Activated naive CD8-positive, alpha-beta T cell (primary cell): ENCODE measurements around the gene DONSON.
"Not testable (repeated sequence)": the region's sequence is repeated elsewhere in the genome, so short reads cannot be mapped to it uniquely, and the experiment has no call there.

ENCODE experiments used
- H3K27ac Mint-ChIP-seq: one replicate; pipeline ENCODE4 v1.8.0; 2021; ENCODE audit warnings: mixed read lengths
- H3K27me3 Mint-ChIP-seq: one replicate; pipeline ENCODE4 v1.8.0; 2021; ENCODE audit warnings: mixed read lengths
- H3K36me3 Mint-ChIP-seq: one replicate; pipeline ENCODE4 v1.8.0; 2021; ENCODE audit warnings: mixed read lengths
- H3K4me1 Mint-ChIP-seq: one replicate; pipeline ENCODE4 v1.8.0; 2021; ENCODE audit warnings: low read depth, mixed read lengths
- H3K4me3 Mint-ChIP-seq: one replicate; pipeline ENCODE4 v1.8.0; 2021; ENCODE audit warnings: mild to moderate bottlenecking, mixed read lengths
- H3K9me3 Mint-ChIP-seq: one replicate; pipeline ENCODE4 v1.8.0; 2021; ENCODE audit warnings: low read depth, mixed read lengths

DONSON gene

GRCh38 chr21:33588485-33589335 lies at the start of gene DONSON:
TSS of gene DONSON (minus strand) at chr21:33588684. CDS start at chr21:33588641, 43 bp downstream.
- Mint-ChIP-seq H3K4me3 (peak within 1 kb of the TSS; percentile 93), H3K36me3 (peaks cover 5% of the 10 kb centered on the region), H3K4me1 (peaks cover 20% of the 10 kb centered on the region), H3K27ac (peak within 1 kb of the TSS; percentile 75), H3K9me3 (no peaks in the 10 kb centered on the region), H3K27me3 (no peaks in the 10 kb centered on the region)

DNA sequence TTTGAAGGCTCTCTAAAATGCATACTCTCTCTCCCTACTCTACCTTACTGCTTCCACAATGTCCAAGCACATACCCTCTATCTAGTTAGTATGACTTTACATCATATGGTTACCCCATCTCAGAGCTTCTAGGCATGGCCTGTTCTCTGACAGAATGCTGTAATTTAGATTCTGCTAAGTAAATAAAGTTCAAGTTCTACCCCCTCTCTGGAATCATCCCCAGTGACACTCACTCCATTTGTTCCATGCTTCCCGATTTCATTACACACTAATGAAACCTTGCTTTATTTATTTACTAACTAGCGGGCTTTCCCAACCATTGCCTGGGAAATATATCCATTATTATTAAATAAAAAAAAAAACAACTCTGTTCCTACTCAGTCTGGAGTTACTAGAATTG lies 45.8 kb upstream of the DONSON start:
- no peak overlapping the region for H3K4me3 Mint-ChIP-seq
- no peaks in the 10 kb centered on the region for H3K9me3 Mint-ChIP-seq
- H3K27ac Mint-ChIP-seq: no peak overlapping the region
- peaks cover 10% of the 10 kb centered on the region for H3K36me3 Mint-ChIP-seq
- H3K27me3 Mint-ChIP-seq: no peaks in the 10 kb centered on the region
- H3K4me1 Mint-ChIP-seq: peaks cover 26% of the 10 kb centered on the region

DNA sequence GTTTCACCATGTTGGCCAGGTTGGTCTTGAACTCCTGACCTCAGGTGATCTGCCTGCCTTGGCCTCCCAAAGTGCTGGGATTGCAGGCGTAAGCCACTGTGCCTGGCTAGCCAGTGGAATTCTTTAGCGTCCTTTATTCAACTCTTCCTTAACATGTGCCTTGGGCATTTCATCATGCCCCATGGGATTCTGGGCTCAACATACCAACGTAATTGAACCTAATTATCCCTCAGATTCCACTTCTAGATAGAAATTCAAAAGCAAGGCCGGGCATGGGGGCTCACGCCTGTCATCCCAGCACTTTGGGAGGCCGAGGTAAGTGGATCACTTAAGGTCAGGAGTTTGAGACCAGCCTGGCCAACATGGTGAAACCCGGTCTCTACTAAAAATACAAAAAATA lies 37.7 kb upstream of the DONSON start:
- not testable (repeated sequence) for H3K4me1 Mint-ChIP-seq, H3K27me3 Mint-ChIP-seq, H3K9me3 Mint-ChIP-seq, H3K27ac Mint-ChIP-seq, H3K36me3 Mint-ChIP-seq, H3K4me3 Mint-ChIP-seq

GRCh38 chr21:33622253-33622652 lies 33.8 kb upstream of the DONSON start:
- H3K4me3 Mint-ChIP-seq: no peak overlapping the region
- peaks cover 11% of the 10 kb centered on the region for H3K36me3 Mint-ChIP-seq
- no peak overlapping the region for H3K27ac Mint-ChIP-seq
- H3K9me3 Mint-ChIP-seq: no peaks in the 10 kb centered on the region
- no peaks in the 10 kb centered on the region for H3K27me3 Mint-ChIP-seq
- H3K4me1 Mint-ChIP-seq: no peaks in the 10 kb centered on the region

DNA sequence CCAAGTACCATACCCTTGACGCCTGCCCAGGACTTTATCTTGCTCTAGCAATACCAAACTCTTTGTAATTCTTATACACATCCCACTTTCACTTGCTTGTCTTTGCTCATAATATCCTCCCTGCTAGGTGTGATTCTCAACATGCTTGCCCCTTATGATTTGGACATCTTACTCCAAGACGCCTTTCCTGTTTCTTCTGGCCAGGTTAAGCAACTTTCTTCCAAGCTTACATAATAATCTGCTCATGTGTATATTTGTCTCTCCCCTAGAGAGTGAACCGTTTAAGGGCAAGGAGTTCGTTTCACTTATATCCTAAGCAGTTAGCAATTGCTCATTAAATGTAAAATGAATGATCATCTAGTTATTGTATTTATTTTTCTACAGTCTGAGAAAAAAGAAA lies 31.2 kb upstream of the DONSON start:
- no peaks in the 10 kb centered on the region for H3K9me3 Mint-ChIP-seq

GRCh38 chr21:33618407-33618806 lies 29.9 kb upstream of the DONSON start:
- H3K27me3 Mint-ChIP-seq: no peaks in the 10 kb centered on the region
- H3K27ac Mint-ChIP-seq: no peak overlapping the region
- peaks cover 9% of the 10 kb centered on the region for H3K36me3 Mint-ChIP-seq
- H3K9me3 Mint-ChIP-seq: no peaks in the 10 kb centered on the region
- no peak overlapping the region for H3K4me3 Mint-ChIP-seq
- no peaks in the 10 kb centered on the region for H3K4me1 Mint-ChIP-seq

More for the DNA sequence above, 31.2 kb upstream of the DONSON start:
- Mint-ChIP-seq H3K27me3 (no peaks in the 10 kb centered on the region), H3K4me1 (no peaks in the 10 kb centered on the region), H3K4me3 (no peak overlapping the region), H3K27ac (no peak overlapping the region), H3K36me3 (peaks cover 11% of the 10 kb centered on the region)

- H3K27ac Mint-ChIP-seq, H3K36me3 Mint-ChIP-seq: not testable (repeated sequence)
These were observed 29.1 kb upstream of the DONSON start for GRCh38 chr21:33617565-33617964.

DNA sequence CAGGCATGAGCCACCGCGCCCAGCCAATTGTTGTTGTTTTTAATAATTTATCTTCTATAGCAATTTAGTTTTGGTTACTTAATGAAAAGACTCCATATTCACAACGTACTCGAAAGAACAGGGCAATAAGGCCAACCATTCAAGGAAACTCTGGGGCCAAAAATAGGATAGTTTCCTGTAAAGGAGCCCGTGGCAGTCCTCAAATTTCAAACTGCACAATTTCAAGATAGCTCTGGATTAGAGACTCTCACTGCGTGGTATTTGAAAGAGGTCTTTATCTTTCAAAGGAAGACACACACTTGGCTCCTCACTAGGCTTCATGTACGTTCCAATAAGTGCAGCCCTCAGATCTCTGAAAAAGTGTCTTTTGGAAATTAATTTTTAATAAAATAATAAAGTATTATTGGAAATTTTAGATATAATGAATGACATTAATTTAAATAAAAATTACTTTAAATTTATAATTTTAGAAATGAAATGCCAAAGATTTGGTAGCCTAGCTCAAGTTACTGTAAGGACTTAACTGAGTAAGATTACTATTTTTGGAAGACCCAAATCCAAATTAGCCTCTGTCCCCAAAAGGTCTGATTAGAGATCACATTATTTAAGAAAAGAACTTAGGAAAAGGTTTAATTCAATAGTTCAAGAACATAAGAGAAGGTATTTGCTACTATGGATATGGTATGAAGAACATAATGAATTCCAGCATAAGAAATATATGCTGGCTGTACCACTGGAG lies 22.7 kb upstream of the DONSON start:
- Mint-ChIP-seq H3K27ac (no peak overlapping the region), H3K27me3 (no peaks in the 10 kb centered on the region), H3K4me3 (no peak overlapping the region), H3K4me1 (no peaks in the 10 kb centered on the region), H3K9me3 (no peaks in the 10 kb centered on the region), H3K36me3 (no peaks in the 10 kb centered on the region)

More at GRCh38 chr21:33617565-33617964, 29.1 kb upstream of the DONSON start:
- H3K4me3 Mint-ChIP-seq, H3K9me3 Mint-ChIP-seq, H3K27me3 Mint-ChIP-seq, H3K4me1 Mint-ChIP-seq: not testable (repeated sequence)

- Mint-ChIP-seq H3K4me1 (peaks cover 3% of the 10 kb centered on the region), H3K4me3 (no peak overlapping the region), H3K27me3 (no peaks in the 10 kb centered on the region), H3K9me3 (no peaks in the 10 kb centered on the region), H3K36me3 (no peaks in the 10 kb centered on the region), H3K27ac (no peak overlapping the region)
These were observed 20.1 kb upstream of the DONSON start for GRCh38 chr21:33608559-33608958.

DNA sequence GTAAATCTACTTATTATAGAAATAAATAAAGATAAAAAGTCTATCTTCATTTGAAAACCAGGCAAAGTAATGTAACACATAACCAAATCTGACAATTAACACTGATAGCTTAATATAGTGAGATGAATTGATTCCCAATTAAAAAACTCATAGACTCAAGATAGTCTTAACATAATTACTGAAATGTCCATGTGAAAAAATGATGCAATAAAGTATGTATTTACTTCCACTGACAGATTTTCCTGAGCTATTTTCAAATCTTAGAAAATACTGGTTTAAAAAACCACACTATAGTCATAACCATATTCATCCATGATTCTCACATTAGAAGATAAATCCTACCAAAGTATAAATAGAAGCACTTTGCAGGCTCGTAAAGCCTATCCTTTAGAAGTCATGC lies 9.6 kb upstream of the DONSON start:
- Mint-ChIP-seq H3K36me3 (peaks cover 13% of the 10 kb centered on the region), H3K9me3 (no peaks in the 10 kb centered on the region), H3K27me3 (no peaks in the 10 kb centered on the region), H3K4me1 (no peaks in the 10 kb centered on the region), H3K4me3 (no peak overlapping the region), H3K27ac (no peak overlapping the region)

GRCh38 chr21:33587792-33588484 lies 546 bp downstream of the DONSON start:
- Mint-ChIP-seq H3K4me1 (peaks cover 20% of the 10 kb centered on the region), H3K9me3 (no peaks in the 10 kb centered on the region), H3K36me3 (peaks cover 5% of the 10 kb centered on the region), H3K27me3 (no peaks in the 10 kb centered on the region), H3K27ac (peak overlapping the region; percentile 64), H3K4me3 (peak overlapping the region; percentile 88)

DNA sequence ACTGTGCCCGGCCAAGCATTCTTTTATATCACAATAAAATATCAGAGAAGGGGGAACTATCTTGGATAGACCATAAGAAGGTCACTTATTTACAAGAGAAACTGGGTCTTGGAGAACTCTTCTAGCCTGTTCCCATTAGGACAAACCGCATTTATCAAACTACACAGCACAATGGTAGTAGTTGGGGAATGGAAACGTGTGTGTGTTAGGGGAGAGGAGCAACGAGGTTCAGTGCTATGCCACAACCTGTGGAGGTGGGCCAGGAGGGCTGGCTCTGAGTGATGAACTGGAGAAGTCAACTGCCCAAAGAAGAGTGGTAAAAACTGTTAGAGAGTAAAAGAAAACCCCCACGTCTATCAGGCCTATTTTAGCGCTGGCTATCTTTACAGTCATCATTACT lies 1.6 kb downstream of the DONSON start:
- Mint-ChIP-seq H3K36me3 (peaks cover 5% of the 10 kb centered on the region), H3K9me3 (no peaks in the 10 kb centered on the region), H3K4me3 (peak overlapping the region; percentile 71), H3K27me3 (no peaks in the 10 kb centered on the region), H3K27ac (no peak overlapping the region), H3K4me1 (peaks cover 20% of the 10 kb centered on the region)

- Mint-ChIP-seq H3K4me3 (no peak overlapping the region), H3K4me1 (peaks cover 18% of the 10 kb centered on the region), H3K27ac (no peak overlapping the region), H3K9me3 (no peaks in the 10 kb centered on the region), H3K27me3 (no peaks in the 10 kb centered on the region), H3K36me3 (peaks cover 5% of the 10 kb centered on the region)
These were observed 4.0 kb downstream of the DONSON start for GRCh38 chr21:33584455-33584854.

- Mint-ChIP-seq H3K9me3 (no peaks in the 10 kb centered on the region), H3K27me3 (no peaks in the 10 kb centered on the region), H3K27ac (peak overlapping the region; percentile 86), H3K36me3 (peaks cover 5% of the 10 kb centered on the region), H3K4me1 (peaks cover 11% of the 10 kb centered on the region), H3K4me3 (no peak overlapping the region)
These were observed 9.4 kb downstream of the DONSON start for GRCh38 chr21:33578959-33579542.

- peaks cover 11% of the 10 kb centered on the region for H3K4me1 Mint-ChIP-seq
- H3K4me3 Mint-ChIP-seq: no peak overlapping the region
- H3K27me3 Mint-ChIP-seq: no peaks in the 10 kb centered on the region
- peak overlapping the region; percentile 86 for H3K27ac Mint-ChIP-seq
- H3K36me3 Mint-ChIP-seq: peaks cover 5% of the 10 kb centered on the region
- no peaks in the 10 kb centered on the region for H3K9me3 Mint-ChIP-seq
These were observed 10.3 kb downstream of the DONSON start for GRCh38 chr21:33578214-33578613.
